Panc1 (cell line): ENCODE measurements around the gene SLC20A1. TPM values are rescaled to one million over a fixed set of nuclear protein-coding genes. Genes with fewer than 3 reads are reported as not detected.

Experiments
- ATAC-seq: fragments of 200-7000 bp; cut with Tn5 transposase; 2 replicates; pipeline ENCODE4 v1.9.1; 2020; ENCODE audit warnings: mild to moderate bottlenecking, moderate library complexity
- BruUV-seq: library from RNA; stranded (reverse); fragments of 400-500 nt; replicated peaks from 2 replicates; lab custom pipeline; 2021; lab: Mats Ljungman, UMichigan
- CTCF ChIA-PET: fragments of 300-600 bp; sonication (Branson Sonifier 250); formaldehyde crosslinking; loops from one replicate; lab custom pipeline; 2022; ENCODE audit warnings: antibody characterized with exemption; lab: Charles Lee
- POLR2A ChIA-PET: fragments of 300-600 bp; sonication (Branson Sonifier 250); formaldehyde crosslinking; loops from one replicate; lab custom pipeline; 2022; ENCODE audit warnings: antibody characterized with exemption; lab: Charles Lee
- DNase-seq: peaks from one replicate; pipeline ENCODE4 v3.0.0-alpha.2; 2010; ENCODE audit warnings: low read depth, low spot score
- H3K27ac ChIP-seq: 2 replicates; pipeline ENCODE4 v1.5.1; 2011; ENCODE audit warnings: mild to moderate bottlenecking, low read length, inconsistent platforms
- H3K27me3 ChIP-seq: fragments of 200-500 bp; sonication (Bioruptor generic); 2 replicates; pipeline ENCODE4 v1.6.0; 2014; ENCODE audit warnings: low read length, inconsistent platforms; ENCODE audit not compliant: control insufficient read depth, insufficient read depth
- H3K36me3 ChIP-seq: fragments of 200-500 bp; sonication (Bioruptor generic); 2 replicates; pipeline ENCODE4 v1.5.1; 2014; ENCODE audit warnings: inconsistent platforms, mild to moderate bottlenecking, low read length, moderate library complexity; ENCODE audit not compliant: control insufficient read depth, insufficient read depth
- H3K4me1 ChIP-seq: 2 replicates; pipeline ENCODE4 v1.5.1; 2011; ENCODE audit warnings: inconsistent platforms, mild to moderate bottlenecking, low read length, moderate library complexity; ENCODE audit not compliant: control insufficient read depth, insufficient read depth
- H3K4me3 ChIP-seq, 2 experiments: 2 replicates each; pipeline ENCODE4 v1.5.1; 2011 to 2012; ENCODE audit warnings: low read depth in 2 of 2, low read length in 2 of 2, mild to moderate bottlenecking in 2 of 2, inconsistent platforms in 1 of 2, moderate library complexity in 1 of 2
- H3K9me3 ChIP-seq: fragments of 200-500 bp; sonication (Bioruptor generic); 2 replicates; pipeline ENCODE4 v1.5.1; 2014; ENCODE audit warnings: low read depth, mild to moderate bottlenecking, inconsistent platforms, low read length, moderate library complexity; ENCODE audit not compliant: control insufficient read depth, insufficient read depth
- CTCF ChIP-seq: fragments of 450-650 bp; IDR thresholded peaks from 2 replicates; pipeline ENCODE4 v1.5.1; 2017; ENCODE audit warnings: mild to moderate bottlenecking
- POLR2AphosphoS5 ChIP-seq: IDR thresholded peaks from 2 replicates; pipeline ENCODE4 v1.6.1; 2012; ENCODE audit warnings: mild to moderate bottlenecking, low read depth, low read length, moderate library complexity
- REST ChIP-seq, 2 experiments: IDR thresholded peaks; 2 replicates each; pipeline ENCODE4 v1.6.1; 2011 to 2012; ENCODE audit warnings: low read depth in 2 of 2, control low read depth in 1 of 2, low read length in 1 of 2, mild to moderate bottlenecking in 1 of 2, moderate library complexity in 1 of 2; ENCODE audit not compliant: insufficient read depth in 1 of 2
- SIN3A ChIP-seq: IDR thresholded peaks from 2 replicates; pipeline ENCODE4 v1.6.1; 2012; ENCODE audit warnings: low read depth, mild to moderate bottlenecking, low read length, moderate library complexity, borderline replicate concordance; ENCODE audit not compliant: insufficient read depth
- TCF7L2 ChIP-seq: IDR thresholded peaks from 2 replicates; pipeline ENCODE4 v1.6.1; 2011; ENCODE audit warnings: mild to moderate bottlenecking, low read depth, low read length, inconsistent platforms
- in situ Hi-C: cut with HindIII; loops from 2 replicates; pipeline ENCODE4 v1.10.0; 2016; ENCODE audit warnings: low sequenced_read_pairs, low pct_unique_long_range_greater_than_20kb
- intact Hi-C: fragments of 100-400 bp; cut with micrococcal nuclease; formaldehyde crosslinking; loops from one replicate; pipeline ENCODE4 v1.10.0; 2022; ENCODE audit not compliant: unreplicated experiment
- total RNA-seq: library from RNA; stranded (reverse); gene quantifications from one replicate; pipeline ENCODE4 v1.2.1, GENCODE V29; 2021; ENCODE audit not compliant: unreplicated experiment

SLC20A1 gene
- total RNA-seq, 1 experiment from 2014 or later = 72.0 TPM

- intact Hi-C loops = no loop called here
- CTCF ChIA-PET = interaction anchor here (0.7 kb wide), 1 partner anchor 39 kb away, joined by 3 read pairs; no protein-coding TSS in a partner anchor
- BruUV-seq = no TSS peak
- TF ChIP-seq CTCF (no peak), POLR2AphosphoS5 (no peak), TCF7L2 (no peak), SIN3A (no peak), REST (IDR thresholded peaks at IDR 0.05; ENCODE audit: insufficient read depth in 1 of 2, low read depth in 2 of 2, low read length in 1 of 2) (no peak)
- H3K9me3 ChIP-seq = no peaks in the 10 kb centered on the region
- in situ Hi-C loops = no loop called here
- H3K27ac ChIP-seq = no peak overlapping the region
- POLR2A ChIA-PET = interaction anchor here (0.6 kb wide), 1 partner anchor 68 kb away, joined by 3 read pairs; no protein-coding TSS in a partner anchor
- no peak overlapping the region for H3K4me3 ChIP-seq
- H3K4me1 ChIP-seq = no peaks in the 10 kb centered on the region
- H3K36me3 ChIP-seq = no peaks in the 10 kb centered on the region
- ATAC-seq (no peak), DNase-seq (no peak)
- no peaks in the 10 kb centered on the region for H3K27me3 ChIP-seq
Observed at GRCh38 chr2:112673008-112673407, 27.3 kb downstream of the SLC20A1 start.

- ChIA-PET CTCF (no interaction called here), POLR2A (interaction anchor here (0.7 kb wide), 1 partner anchor 8 kb away, joined by 13 read pairs; no protein-coding TSS in a partner anchor)
- Histone ChIP-seq H3K27me3 (no peaks in the 10 kb centered on the region), H3K27ac (no peak overlapping the region), H3K36me3 (no peaks in the 10 kb centered on the region), H3K4me1 (no peaks in the 10 kb centered on the region), H3K9me3 (no peaks in the 10 kb centered on the region), H3K4me3 (no peak overlapping the region)
- ATAC-seq = no peak
- in situ Hi-C loops (no loop called here), intact Hi-C loops (no loop called here)
- TF ChIP-seq POLR2AphosphoS5 = no peak
- TF ChIP-seq CTCF = no peak
- no peak for TF ChIP-seq SIN3A
- TF ChIP-seq TCF7L2 = no peak
- no peak for TF ChIP-seq REST (IDR thresholded peaks at IDR 0.05; ENCODE audit: insufficient read depth in 1 of 2, low read depth in 2 of 2, low read length in 1 of 2)
- no TSS peak for BruUV-seq
- DNase-seq = no peak
Observed at GRCh38 chr2:112674229-112674628, 28.5 kb downstream of the SLC20A1 start.
